Left kidney (tissue), 2 donors: Measurements from ENCODE around the gene ANKS4B. TPM values are rescaled to one million over a fixed set of nuclear protein-coding genes. Genes with fewer than 3 reads are reported as not detected.
"Not testable (repeated sequence)": the region's sequence is repeated elsewhere in the genome, so short reads cannot be mapped to it uniquely, and the experiment has no call there.

Experiments used
- DNase-seq: peaks from one replicate; pipeline ENCODE4 v3.0.0-alpha.2; 2013
- polyA plus RNA-seq: library from polyadenylated mRNA; unstranded; fragments of 120-200 nt; gene quantifications from one replicate; pipeline ENCODE4 v1.2.1, GENCODE V29; 2013; ENCODE audit not compliant: insufficient read length

Gene ANKS4B
- polyA plus RNA-seq, 1 donor = 6.0 TPM

GRCh38 chr16:21262779-21263639, 29.5 kb downstream of the ANKS4B start:
- no peak for DNase-seq

DNA sequence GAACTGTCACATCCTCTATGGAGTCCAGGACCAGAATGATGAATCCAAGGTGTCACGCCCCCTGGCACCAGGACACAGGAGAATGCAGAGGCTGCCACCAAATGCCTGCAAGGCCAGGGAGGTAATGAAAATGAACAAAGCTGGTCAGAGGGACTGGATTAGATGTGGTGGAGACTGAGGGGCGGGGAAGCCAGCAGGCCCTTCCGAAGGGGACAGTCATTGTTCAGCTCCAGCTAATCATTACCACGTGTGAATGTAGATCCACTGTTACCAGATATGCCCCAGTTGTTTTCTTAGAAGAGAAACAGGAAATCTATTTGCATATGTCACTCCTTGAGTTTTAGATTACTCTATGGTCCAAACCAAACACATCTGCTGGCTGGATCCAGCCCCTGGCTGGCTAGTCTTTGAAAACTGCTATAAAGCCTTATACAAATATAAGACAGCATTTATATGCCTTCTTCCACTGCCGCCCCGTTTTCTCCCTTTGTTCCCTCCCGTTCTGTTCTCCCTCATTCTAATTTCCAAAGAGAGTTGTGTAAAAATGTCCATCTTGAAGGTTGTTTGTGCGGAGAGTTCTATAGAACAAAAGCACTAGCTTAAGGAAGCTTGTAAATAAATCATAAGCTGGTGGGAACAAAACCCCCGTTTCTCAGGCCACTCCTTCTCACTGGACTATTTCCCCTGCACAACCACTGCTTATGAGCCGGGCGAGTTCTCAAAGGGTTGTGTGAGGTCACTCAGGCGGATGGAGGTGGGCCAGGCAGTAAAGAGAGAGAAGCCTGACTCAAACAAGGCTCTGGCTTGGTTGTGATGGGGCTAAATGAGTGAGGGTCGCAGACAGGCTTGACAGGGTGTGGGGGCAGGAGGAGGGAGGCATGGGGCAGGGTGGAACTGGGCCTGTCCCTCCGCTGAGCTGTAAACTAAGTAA, 30.4 kb downstream of the ANKS4B start:
- peak; percentile 64 for DNase-seq

- no peak for DNase-seq
These were observed 31.1 kb downstream of the ANKS4B start for GRCh38 chr16:21264571-21265036.

DNA sequence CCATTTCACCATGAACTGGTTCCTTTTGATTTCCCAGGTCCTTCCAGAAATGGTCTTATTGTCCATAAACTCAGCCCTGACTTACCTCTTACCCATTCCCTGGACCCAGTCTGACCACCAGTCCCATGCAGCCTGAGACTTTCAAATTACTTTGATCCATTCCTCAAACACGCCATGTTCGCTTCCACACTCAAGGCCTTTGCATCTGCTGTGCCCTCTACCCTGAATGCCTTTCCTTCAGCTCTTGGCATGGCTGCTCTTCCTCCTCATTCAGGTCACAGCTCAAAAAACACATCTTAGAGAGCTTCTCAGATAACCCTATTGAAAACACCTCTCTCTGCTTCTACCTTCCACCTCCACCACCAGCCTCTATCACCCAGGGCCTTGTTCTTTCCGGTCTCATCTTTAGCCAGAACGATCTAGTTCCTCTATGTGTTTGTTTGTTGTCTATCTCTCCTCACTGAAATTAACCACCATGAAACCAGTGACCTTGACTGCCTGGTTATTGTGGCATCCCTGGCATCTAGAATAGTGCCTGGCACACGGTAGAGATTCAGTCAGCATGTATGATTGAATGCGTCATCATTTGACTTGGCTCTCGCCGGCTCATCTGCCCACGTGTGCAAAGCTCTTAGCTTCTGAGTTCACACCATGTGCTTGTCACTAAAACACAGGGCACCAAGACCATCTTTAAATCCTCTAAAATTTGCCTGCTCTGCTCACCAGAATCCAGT, 31.8 kb downstream of the ANKS4B start:
- no peak for DNase-seq

- DNase-seq = no peak
These were observed 33.8 kb downstream of the ANKS4B start for GRCh38 chr16:21267298-21267697.

- DNase-seq = no peak
These were observed 34.7 kb downstream of the ANKS4B start for GRCh38 chr16:21268236-21268635.

- no peak for DNase-seq
These were observed 38.8 kb downstream of the ANKS4B start for GRCh38 chr16:21272253-21272652.

DNA sequence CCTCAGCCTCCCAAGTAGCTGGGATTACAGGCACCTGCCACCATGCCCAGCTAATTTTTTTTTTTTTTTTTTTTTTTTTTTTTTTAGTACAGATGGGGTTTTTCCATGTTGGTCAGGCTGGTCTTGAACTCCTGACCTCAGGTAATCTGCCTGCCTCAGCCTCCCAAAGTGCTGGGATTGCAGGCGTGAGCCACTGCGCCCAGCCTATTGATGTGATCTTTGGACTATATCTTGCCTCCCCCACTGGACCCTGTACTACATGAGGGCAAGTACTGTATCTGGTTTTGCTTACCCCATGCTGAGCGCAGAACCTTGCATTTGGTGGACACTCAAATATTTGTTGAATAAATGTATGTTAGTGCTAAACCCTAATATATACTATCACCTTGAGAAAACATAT, 39.3 kb downstream of the ANKS4B start:
- not testable (repeated sequence) for DNase-seq

GRCh38 chr16:21274172-21274726, 40.8 kb downstream of the ANKS4B start:
- DNase-seq = no peak

- no peak for DNase-seq
These were observed 42.0 kb downstream of the ANKS4B start for GRCh38 chr16:21275529-21275928.

DNA sequence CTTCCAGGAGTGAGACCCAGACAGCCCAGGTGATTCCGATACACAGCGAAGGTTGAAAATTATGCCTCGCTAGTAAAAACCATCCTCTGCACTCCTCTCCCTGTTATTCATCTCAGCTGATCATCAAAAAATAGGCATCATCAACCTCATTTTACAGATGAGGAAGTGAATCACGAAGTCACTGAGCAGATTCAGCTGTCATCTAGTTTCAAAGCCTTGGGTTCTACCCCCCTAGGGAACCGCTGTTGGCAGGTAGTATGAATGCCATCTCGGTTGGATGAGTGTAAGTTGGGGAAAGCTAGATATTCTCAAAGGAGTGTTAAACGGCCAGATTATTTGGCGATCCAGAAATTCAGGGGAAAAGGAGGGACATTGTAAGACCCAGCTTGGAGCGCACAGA, 42.6 kb downstream of the ANKS4B start:
- DNase-seq = no peak

DNA sequence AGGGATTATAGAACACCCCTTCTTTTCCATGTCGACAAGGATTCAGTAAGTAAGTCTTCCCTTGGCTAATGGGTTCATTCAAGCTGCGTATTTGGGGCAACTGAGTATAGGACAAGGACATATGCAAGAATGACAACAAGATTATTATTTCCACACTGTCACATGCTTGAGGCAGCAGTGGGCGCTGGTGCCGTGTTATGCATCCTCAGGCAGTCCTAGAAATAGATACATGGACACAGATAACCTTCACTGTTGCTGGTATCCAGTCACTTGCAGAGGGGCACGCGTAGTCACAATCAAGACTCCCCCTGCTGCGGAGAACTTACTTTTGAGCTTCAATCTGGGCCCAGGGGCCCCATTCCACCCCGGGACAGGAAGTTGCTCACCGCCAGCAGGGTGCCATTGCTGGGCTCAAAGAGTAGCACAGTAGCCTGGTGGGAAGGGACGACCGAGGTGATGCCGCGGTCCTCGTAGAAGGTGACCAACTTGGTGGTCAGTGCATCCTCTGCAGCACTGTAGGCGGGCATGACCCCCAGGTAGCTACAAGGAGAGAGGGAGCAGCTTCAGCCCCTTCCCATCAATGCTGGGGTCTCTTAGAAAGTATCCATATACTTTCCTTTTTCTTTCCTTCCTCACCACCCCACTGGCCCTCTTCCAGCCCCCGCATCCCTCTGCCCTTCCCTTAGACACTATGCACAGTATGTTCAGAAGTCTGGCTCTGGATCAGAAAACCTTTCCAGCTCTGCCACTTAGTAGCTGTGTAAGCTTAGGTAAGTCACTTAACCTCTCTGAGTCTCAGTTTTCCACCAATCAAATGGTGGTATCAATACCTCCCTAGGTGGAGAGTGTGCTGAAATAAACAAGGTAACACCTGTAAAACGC, 43.8 kb downstream of the ANKS4B start:
- DNase-seq = no peak

GRCh38 chr16:21277927-21278706, 44.6 kb downstream of the ANKS4B start, which contains the start of gene CRYM:
TSS of gene CRYM (minus strand) at chr16:21278290. CDS start at chr16:21278251, 39 bp downstream.
- DNase-seq = peak; percentile 53

GRCh38 chr16:21279501-21279900, 46.0 kb downstream of the ANKS4B start:
- no peak for DNase-seq

GRCh38 chr16:21281698-21282389, 48.3 kb downstream of the ANKS4B start:
- no peak for DNase-seq

GRCh38 chr16:21283521-21284289, 50.2 kb downstream of the ANKS4B start:
- peak; percentile 61 for DNase-seq

DNA sequence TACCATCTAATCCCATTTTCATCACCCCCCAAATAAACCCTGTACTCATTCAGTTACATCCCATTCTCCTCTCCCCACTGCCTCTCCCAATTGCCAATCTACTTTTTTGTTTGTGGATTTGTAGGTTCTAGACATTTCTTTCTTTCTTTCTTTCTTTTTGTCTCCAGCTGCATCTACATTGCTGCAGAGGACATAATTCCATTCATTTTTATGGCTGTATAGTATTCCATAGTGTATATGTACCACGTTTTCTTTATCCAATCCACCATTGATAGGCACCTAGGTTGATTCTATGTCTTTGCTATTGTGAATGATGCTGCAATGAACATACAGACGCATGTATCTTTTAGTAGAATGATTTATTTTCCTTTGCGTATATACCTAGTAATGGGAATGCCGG, 50.9 kb downstream of the ANKS4B start:
- DNase-seq = no peak

GRCh38 chr16:21285314-21285713, 51.8 kb downstream of the ANKS4B start:
- DNase-seq = no peak
